DMS 273 (cell line): ENCODE data around the gene IRF9.
A peak's percentile ranks its signal among the peaks of the same experiment; 100 is the strongest.

Experiments
- DNase-seq: peaks from one replicate; lab custom pipeline; 2025; ENCODE audit not compliant: unreplicated experiment; lab: John Stamatoyannopoulos, UW

Gene IRF9

DNA sequence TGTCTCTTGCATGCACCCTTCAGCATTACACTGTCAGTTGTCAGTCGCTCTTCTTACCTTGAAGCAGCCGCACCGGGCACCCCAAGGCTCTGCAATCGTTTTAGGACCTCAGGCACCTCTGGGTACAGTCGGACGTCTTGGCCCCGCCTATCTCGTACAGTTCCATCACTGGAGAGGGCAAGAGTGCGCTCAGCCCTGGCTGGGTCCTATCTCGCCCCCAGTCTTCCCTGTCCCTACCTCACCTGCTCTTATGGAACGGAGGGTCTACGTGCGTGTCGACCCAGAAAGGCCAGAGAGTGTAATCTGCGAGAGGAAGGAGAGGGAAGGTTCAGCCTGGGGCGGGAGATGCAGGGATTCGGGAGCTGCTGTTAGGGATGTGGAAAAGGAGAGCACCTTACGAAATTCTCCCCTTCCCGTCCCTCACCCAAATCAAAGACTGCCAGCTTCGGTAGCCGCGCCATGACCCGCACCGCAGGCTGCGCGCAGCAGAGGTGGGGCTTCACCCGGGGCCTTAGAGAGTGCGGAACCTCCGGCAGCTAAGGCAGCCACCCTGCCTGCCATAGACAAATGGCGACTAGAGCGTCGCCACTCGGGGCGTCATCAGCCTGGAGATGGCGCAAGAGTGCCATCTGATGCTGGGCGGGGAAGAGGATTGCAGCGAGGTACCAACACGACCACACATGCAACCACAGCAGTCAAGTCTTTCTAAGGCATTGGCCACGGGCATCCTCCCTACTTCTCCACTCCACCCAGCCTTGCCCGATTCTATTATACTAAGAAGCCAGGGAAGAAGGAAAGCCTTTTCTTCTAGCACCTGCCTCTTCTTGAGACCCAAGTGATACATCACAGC lies 54.7 kb downstream of the IRF9 start, which contains the start of gene MDP1:
MDP1 (minus strand) TSS at position 572 of the 850 bp plus-strand sequence; CDS start at position 461, 111 bp downstream.
- peak; percentile 94 for DNase-seq
